SK-N-SH (cell line): ENCODE results near the gene SEMA3C. TPM values are rescaled to one million over a fixed set of nuclear protein-coding genes. Genes with fewer than 3 reads are reported as not detected.
A peak's percentile ranks its signal among the peaks of the same experiment; 100 is the strongest.

Experiments used
- ELF1 ChIP-seq: IDR thresholded peaks from 2 replicates; pipeline ENCODE4 v1.4.0; 2012
- EP300 ChIP-seq, 2 experiments: IDR thresholded peaks; 2 replicates each; pipeline versions ENCODE4 v1.4.0 to v1.6.1; 2012; ENCODE audit warnings: borderline replicate concordance in 1 of 2, low read depth in 1 of 2, low read length in 1 of 2
- FOXM1 ChIP-seq: IDR thresholded peaks from 2 replicates; pipeline ENCODE4 v1.4.0; 2012; ENCODE audit warnings: low read depth, mild to moderate bottlenecking
- GABPA ChIP-seq: IDR thresholded peaks from 2 replicates; pipeline ENCODE4 v1.4.0; 2012; ENCODE audit warnings: low read depth, mild to moderate bottlenecking
- GATA2 ChIP-seq: sonication (generic); formaldehyde crosslinking; IDR thresholded peaks from 2 replicates; pipeline ENCODE4 v1.5.0; 2020; ENCODE audit warnings: mild to moderate bottlenecking, missing genetic modification reagents
- JUND ChIP-seq: IDR thresholded peaks from 2 replicates; pipeline ENCODE4 v1.4.0; 2012
- MEF2A ChIP-seq: IDR thresholded peaks from 2 replicates; pipeline ENCODE4 v1.4.0; 2012; ENCODE audit warnings: low read depth, borderline replicate concordance
- MXI1 ChIP-seq: IDR thresholded peaks from 2 replicates; pipeline ENCODE4 v1.6.1; 2012; ENCODE audit warnings: mild to moderate bottlenecking, low read depth, low read length, improper control_type of control experiment
- NRF1 ChIP-seq: IDR thresholded peaks from 2 replicates; pipeline ENCODE4 v1.6.1; 2012; ENCODE audit warnings: low read depth, mild to moderate bottlenecking, low read length
- RAD21 ChIP-seq: IDR thresholded peaks from 2 replicates; pipeline ENCODE4 v1.6.1; 2012; ENCODE audit warnings: mild to moderate bottlenecking, low read length
- RFX5 ChIP-seq: IDR thresholded peaks from 2 replicates; pipeline ENCODE4 v1.6.1; 2012; ENCODE audit warnings: mild to moderate bottlenecking, improper control_type of control experiment, low read length
- RXRA ChIP-seq: IDR thresholded peaks from 2 replicates; pipeline ENCODE4 v1.4.0; 2012; ENCODE audit warnings: low read depth, mild to moderate bottlenecking, borderline replicate concordance
- SIN3A ChIP-seq: IDR thresholded peaks from 2 replicates; pipeline ENCODE4 v1.6.1; 2012; ENCODE audit warnings: low read depth, mild to moderate bottlenecking, low read length, moderate library complexity, borderline replicate concordance
- SMC3 ChIP-seq: IDR thresholded peaks from 2 replicates; pipeline ENCODE4 v1.6.1; 2012; ENCODE audit warnings: low read depth, low read length, improper control_type of control experiment
- TAF1 ChIP-seq: IDR thresholded peaks from 2 replicates; pipeline ENCODE4 v1.6.1; 2012; ENCODE audit warnings: low read depth, mild to moderate bottlenecking, low read length, moderate library complexity, borderline replicate concordance
- TEAD4 ChIP-seq: IDR thresholded peaks from 2 replicates; pipeline ENCODE4 v1.4.0; 2012; ENCODE audit warnings: mild to moderate bottlenecking, borderline replicate concordance; ENCODE audit not compliant: insufficient read depth
- polyA plus RNA-seq, 3 experiments: library from polyadenylated mRNA; depleted of rRNA; stranded (reverse); fragments of >200 nt; gene quantifications; 2 replicates each; pipeline ENCODE4 v1.2.3, GENCODE V29; 2012
- TF ChIP-seq, protein P1 (sequence below): fragments of 150-350 bp; IDR thresholded peaks from 2 replicates; pipeline ENCODE4 v1.6.1; 2017; ENCODE audit warnings: antibody characterized with exemption, low read length, low read depth, borderline replicate concordance
- TF ChIP-seq, protein P2 (sequence below): IDR thresholded peaks from 2 replicates; pipeline ENCODE4 v1.4.0; 2012; ENCODE audit warnings: low read depth
- TF ChIP-seq, protein P3 (sequence below): IDR thresholded peaks from 2 replicates; pipeline ENCODE4 v1.6.1; 2012; ENCODE audit warnings: mild to moderate bottlenecking, low read depth, low read length, moderate library complexity
- TF ChIP-seq, protein P4 (sequence below): IDR thresholded peaks from 2 replicates; pipeline ENCODE4; 2012
- TF ChIP-seq, protein P5 (sequence below): fragments of 200-600 bp; sonication (generic); IDR thresholded peaks from 2 replicates; pipeline ENCODE4 v1.6.1; 2017; ENCODE audit warnings: antibody characterized with exemption, mild to moderate bottlenecking, moderate library complexity

The SEMA3C gene
- polyA plus RNA-seq, 1 of the 3 experiments (the other 2 are of a cell fraction) = 51.1 TPM

DNA sequence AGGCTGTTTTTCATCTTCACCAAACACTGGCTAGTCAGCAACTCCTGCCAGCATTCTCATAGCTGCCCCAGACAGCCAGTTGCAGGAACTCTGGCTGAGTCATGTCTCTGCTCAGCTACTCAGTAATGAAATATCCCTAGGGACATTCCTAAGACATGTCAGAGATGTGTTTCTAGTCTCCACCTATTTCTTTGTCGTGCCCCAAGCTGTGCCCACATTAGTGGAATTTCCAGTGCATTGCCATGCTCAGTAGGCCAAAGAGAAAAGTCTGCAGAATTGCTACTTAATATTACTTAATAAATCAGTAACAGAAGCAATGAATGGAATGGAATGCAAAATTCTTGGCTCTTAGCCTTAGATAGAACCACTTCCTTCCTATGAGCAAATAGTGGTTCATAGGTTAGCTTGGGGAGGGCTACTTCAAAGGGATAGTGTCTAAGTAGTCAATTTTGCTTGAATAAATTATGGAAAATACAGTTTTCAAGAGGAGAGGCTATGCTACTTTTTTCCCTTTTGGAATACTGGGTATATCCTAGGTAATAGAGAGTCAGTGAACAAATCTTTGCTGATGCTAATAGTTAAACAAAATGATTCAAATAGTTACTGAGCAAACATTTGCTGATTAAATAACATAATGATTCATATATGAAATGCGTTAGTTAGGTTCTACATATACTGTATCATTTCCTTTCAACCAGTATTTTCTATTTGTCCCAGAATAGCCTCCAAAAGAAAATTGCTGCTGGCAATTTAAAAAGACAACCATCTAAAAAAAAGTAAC is 23.6 kb upstream of the SEMA3C start (continued):
- no peak for TF ChIP-seq SMC3
- TF ChIP-seq RXRA = peak; percentile 94
- no peak for TF ChIP-seq NRF1
- peak; percentile 87 for TF ChIP-seq FOXM1
- TF ChIP-seq GATA2 = no peak
- TF ChIP-seq, protein P1, sequence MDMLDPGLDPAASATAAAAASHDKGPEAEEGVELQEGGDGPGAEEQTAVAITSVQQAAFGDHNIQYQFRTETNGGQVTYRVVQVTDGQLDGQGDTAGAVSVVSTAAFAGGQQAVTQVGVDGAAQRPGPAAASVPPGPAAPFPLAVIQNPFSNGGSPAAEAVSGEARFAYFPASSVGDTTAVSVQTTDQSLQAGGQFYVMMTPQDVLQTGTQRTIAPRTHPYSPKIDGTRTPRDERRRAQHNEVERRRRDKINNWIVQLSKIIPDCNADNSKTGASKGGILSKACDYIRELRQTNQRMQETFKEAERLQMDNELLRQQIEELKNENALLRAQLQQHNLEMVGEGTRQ = no peak
- no peak for TF ChIP-seq RAD21
- TF ChIP-seq, protein P2, sequence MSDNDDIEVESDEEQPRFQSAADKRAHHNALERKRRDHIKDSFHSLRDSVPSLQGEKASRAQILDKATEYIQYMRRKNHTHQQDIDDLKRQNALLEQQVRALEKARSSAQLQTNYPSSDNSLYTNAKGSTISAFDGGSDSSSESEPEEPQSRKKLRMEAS = peak; percentile 73
- peak; percentile 97 for TF ChIP-seq JUND
- TF ChIP-seq, protein P3, sequence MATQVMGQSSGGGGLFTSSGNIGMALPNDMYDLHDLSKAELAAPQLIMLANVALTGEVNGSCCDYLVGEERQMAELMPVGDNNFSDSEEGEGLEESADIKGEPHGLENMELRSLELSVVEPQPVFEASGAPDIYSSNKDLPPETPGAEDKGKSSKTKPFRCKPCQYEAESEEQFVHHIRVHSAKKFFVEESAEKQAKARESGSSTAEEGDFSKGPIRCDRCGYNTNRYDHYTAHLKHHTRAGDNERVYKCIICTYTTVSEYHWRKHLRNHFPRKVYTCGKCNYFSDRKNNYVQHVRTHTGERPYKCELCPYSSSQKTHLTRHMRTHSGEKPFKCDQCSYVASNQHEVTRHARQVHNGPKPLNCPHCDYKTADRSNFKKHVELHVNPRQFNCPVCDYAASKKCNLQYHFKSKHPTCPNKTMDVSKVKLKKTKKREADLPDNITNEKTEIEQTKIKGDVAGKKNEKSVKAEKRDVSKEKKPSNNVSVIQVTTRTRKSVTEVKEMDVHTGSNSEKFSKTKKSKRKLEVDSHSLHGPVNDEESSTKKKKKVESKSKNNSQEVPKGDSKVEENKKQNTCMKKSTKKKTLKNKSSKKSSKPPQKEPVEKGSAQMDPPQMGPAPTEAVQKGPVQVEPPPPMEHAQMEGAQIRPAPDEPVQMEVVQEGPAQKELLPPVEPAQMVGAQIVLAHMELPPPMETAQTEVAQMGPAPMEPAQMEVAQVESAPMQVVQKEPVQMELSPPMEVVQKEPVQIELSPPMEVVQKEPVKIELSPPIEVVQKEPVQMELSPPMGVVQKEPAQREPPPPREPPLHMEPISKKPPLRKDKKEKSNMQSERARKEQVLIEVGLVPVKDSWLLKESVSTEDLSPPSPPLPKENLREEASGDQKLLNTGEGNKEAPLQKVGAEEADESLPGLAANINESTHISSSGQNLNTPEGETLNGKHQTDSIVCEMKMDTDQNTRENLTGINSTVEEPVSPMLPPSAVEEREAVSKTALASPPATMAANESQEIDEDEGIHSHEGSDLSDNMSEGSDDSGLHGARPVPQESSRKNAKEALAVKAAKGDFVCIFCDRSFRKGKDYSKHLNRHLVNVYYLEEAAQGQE = peak; percentile 60; the same call in 1 of the 2 replicates
- peak; percentile 50 for TF ChIP-seq GABPA
- TF ChIP-seq RFX5 = no peak
- no peak; the same call in 1 of the 2 replicates for TF ChIP-seq TAF1
- TF ChIP-seq SIN3A = peak; percentile 86; the same call in 1 of the 2 replicates
- TF ChIP-seq MEF2A = peak; percentile 69; the same call in 1 of the 2 replicates
- TF ChIP-seq, protein P4, sequence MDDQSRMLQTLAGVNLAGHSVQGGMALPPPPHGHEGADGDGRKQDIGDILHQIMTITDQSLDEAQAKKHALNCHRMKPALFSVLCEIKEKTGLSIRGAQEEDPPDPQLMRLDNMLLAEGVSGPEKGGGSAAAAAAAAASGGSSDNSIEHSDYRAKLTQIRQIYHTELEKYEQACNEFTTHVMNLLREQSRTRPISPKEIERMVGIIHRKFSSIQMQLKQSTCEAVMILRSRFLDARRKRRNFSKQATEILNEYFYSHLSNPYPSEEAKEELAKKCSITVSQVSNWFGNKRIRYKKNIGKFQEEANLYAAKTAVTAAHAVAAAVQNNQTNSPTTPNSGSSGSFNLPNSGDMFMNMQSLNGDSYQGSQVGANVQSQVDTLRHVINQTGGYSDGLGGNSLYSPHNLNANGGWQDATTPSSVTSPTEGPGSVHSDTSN = peak; percentile 86
- TF ChIP-seq ELF1 = peak; percentile 61; the same call in 1 of the 2 replicates
- no peak for TF ChIP-seq MXI1
- peak; percentile 47 to 96; a peak in 3 of 4 replicates for TF ChIP-seq EP300 (IDR thresholded peaks at IDR 0.05; ENCODE audit: borderline replicate concordance in 1 of 2, low read depth in 1 of 2, low read length in 1 of 2)
- TF ChIP-seq, protein P5, sequence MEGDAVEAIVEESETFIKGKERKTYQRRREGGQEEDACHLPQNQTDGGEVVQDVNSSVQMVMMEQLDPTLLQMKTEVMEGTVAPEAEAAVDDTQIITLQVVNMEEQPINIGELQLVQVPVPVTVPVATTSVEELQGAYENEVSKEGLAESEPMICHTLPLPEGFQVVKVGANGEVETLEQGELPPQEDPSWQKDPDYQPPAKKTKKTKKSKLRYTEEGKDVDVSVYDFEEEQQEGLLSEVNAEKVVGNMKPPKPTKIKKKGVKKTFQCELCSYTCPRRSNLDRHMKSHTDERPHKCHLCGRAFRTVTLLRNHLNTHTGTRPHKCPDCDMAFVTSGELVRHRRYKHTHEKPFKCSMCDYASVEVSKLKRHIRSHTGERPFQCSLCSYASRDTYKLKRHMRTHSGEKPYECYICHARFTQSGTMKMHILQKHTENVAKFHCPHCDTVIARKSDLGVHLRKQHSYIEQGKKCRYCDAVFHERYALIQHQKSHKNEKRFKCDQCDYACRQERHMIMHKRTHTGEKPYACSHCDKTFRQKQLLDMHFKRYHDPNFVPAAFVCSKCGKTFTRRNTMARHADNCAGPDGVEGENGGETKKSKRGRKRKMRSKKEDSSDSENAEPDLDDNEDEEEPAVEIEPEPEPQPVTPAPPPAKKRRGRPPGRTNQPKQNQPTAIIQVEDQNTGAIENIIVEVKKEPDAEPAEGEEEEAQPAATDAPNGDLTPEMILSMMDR = no peak
- peak; percentile 97 for TF ChIP-seq TEAD4
